GM21360 (cell line): Measurements from ENCODE around the gene COPG2.

Experiments
- ATAC-seq: cut with Tn5 transposase; IDR thresholded peaks from one replicate; pipeline ENCODE4 v1.9.1; 2021; ENCODE audit warnings: mild to moderate bottlenecking, moderate library complexity; ENCODE audit not compliant: unreplicated experiment

Gene COPG2

DNA sequence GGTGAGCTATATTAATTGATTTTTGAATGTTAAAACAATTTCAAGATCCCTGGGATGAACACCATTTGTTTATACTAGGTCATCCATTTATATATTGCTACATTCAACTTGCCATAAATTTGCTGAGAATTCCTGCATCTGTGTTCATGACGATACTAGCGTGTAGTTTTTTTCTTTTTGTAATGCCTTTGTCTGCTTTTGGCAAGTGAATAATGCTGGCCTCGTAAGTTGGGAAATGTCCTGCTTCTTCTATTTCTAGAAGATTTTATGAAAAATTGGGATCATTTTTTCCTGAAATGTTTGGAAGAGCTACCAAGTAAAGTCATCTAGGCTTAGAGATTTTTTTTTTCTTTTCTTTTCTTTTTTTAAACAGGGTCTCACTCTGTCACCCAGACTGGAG is 189.6 kb downstream of the COPG2 start:
- ATAC-seq = no peak

DNA sequence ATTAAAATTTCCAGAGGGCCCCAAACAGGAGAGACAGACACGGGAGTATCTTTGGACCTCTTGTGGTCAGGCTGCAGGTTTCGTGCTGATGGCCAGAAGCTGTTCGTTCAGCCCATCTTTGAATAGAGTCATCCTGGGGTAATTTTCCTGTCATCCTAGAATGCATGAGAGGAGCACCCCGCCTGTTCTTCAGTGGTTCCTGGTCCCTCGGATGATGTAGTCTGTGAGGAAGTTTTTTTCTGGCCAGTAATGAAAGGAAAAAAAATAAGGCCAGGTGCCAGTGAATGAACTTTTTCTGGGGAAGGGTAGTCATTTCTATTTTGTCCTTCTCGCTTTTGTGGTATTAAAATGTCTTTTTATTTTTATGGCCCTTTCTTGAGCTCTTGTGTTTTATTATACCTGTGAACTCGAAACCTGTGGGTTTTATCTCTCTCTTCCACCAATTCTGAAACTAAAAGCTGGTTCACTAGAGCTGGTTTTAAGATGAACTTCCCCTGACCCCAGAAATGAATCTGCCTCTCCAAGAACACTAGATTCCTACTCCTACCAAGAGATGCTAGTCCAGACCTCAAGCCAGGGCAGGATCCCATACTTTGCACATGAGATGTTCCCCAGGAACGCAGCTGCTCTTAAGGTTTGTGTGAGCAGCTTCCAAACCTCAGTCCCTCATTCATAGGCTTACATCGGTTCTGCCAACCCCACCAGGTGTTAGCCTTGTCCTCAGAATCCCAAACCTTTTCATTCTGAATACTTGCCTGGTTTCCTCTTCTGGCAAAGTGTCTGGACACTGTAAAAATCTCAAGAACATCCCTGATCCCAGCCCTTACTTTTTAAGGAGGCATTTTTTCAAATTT is 192.0 kb downstream of the COPG2 start:
- ATAC-seq = no peak

DNA sequence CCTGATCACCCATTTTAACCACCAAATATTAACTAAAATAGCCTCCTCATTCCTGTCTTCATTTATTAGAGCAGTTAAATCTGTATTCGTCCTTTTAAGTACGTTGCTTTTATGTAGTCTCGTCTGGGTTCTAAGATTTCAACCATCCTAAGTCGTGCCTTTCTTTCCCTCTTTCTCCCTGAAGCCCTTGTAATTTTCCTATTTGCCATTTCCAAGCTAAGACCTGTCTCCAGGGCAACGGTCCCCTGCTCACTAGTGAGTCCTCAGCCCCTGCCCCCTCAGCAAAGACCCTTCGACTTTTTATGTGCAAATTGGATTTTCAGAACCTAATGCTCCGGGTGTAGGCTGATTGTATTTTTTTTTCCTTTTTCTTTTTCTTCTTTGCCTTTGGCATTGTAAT is 192.8 kb downstream of the COPG2 start:
- ATAC-seq = no peak

DNA sequence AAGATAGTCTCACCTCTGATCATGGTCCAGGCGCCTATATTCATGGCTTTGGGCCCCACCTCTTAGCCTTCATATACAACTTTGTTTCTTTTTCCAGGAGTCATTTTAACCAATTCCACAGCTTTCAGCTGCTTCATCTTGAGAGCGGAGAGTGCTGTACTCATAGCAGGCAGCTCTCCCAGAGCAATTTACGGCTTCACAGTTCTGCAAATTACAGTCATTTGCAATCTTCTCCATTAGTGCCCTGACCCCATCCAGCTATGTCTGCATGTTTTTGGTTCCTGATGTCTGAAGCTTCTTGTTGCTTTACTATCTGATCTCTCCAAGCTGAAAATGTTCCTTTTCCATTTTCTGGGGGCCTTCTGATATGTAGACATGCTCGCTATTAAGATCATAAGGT is 194.7 kb downstream of the COPG2 start:
- ATAC-seq = no peak

GRCh38 chr7:130473289-130473688 is 195.3 kb downstream of the COPG2 start:
- ATAC-seq = no peak

DNA sequence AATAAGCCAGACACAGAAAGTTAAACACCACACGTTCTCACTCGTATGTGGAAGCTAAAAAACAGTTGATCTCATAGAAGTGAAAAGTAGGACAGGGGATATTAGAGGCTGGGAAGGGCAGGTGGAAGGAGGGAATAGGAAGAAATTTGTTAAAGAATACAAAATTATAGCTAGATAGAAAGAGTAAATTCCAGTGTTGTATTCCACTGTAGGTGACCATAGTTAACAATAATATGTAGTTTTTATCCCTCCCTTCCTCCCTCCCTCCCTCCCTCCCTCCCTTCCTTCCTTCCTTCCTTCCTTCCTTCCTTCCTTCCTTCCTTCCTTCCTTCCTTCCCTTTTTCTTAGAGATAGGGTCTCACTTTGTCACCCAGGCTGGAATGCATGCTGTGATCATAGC is 196.6 kb downstream of the COPG2 start:
- ATAC-seq = no peak

- ATAC-seq = no peak
Observed at GRCh38 chr7:130468612-130469011, 199.9 kb downstream of the COPG2 start.

DNA sequence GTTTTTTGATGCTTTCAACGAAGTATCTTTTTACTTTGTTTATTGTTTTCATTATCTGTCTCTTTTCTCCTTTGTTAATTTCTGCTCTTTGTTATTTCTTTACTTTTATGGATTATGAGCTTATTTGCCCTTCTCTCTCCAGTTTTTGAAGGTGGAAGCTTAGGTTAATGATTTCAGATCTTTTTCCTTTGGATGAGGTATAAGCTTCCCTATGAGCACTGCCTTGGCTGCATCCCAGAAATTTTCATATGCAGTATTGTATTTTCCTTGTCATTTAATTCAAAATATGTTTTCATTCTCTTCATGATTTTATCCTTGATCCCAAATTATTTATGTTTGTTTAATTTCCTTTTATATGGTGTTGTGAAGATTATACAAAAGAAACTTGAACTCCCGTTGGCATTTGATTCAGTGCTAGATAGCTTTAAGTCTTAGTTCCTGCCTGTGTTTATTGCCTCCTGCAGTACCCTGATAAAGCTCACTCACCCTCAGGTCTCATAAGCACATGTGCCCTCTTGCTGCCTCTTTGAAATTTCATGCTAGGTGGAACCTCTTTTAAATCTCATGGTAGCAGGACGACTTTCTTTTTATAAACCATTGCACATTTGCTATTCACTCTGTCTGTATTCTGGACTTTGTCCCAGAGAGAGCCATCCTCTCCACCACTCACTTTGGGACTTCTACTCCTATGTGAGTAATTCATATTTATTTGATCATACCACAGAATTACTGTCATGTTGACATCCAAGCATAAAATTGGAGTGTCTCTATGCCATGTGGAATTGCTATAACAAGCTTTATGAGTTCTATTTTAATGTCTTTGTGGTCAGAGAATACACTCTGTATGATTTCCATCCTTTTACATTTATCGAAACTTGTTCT is 204.8 kb downstream of the COPG2 start:
- ATAC-seq = no peak

DNA sequence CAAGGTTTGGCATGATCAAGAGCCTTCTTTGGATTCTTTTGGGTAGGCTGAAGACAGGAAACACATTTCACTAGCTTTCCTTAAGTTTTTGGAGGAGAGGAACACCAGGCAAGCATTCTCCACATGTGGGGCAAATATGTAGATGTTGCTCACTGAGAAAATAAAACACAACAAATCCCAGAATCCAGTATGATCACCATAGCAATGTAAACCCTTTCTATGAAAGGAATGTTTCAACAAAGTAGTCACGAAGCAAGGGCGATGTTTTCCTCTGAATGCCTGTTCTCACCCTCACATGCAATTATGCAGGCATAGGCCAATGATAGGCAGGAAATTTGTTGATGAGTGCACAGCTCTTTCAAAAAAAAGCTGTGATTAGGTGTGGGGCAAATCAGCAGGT is 207.3 kb downstream of the COPG2 start:
- no peak for ATAC-seq

DNA sequence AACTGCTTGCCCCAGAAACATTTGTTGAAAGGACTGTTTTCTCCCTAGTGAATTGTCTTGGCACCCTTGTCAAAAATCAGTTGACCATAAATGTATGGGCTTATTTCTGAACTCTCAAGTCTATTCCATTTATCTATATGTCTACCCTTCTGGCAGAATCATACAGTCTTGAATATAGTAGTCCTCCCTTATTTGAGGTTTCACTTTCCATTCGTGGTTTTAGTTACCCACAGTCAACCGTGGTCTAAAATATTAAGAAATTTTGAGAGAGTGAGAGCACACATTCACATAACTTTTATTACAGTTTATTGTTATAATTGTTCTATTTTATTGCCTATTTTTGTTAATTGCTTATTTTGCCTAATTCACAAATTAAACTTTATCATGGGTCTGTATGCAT is 210.3 kb downstream of the COPG2 start:
- no peak for ATAC-seq
